H4 (cell line): ENCODE data around the gene RTL10. TPM values are rescaled to one million over a fixed set of nuclear protein-coding genes. Genes with fewer than 3 reads are reported as not detected.

Experiments used
- DNase-seq: peaks from one replicate; pipeline ENCODE4 v3.0.0-alpha.2; 2015; ENCODE audit warnings: low spot score
- total RNA-seq: library from RNA; depleted of rRNA; stranded (reverse); fragments of >200 nt; shearing (Covaris generic); gene quantifications from 2 replicates; pipeline ENCODE4 v1.2.3, GENCODE V29; 2014; rRNA removed

The RTL10 gene
- total RNA-seq, 1 experiment from 2014 or later = 2.3 TPM

- DNase-seq = no peak
Observed at GRCh38 chr22:19810381-19811201, 44.1 kb downstream of the RTL10 start.

- DNase-seq = no peak
Observed at GRCh38 chr22:19809741-19810140, 44.9 kb downstream of the RTL10 start.

GRCh38 chr22:19808873-19809478 lies 45.7 kb downstream of the RTL10 start:
- DNase-seq = no peak

- DNase-seq = no peak
Observed at GRCh38 chr22:19807914-19808872, 46.5 kb downstream of the RTL10 start.

GRCh38 chr22:19807161-19807913 lies 47.3 kb downstream of the RTL10 start:
- no peak for DNase-seq

- DNase-seq = peak; percentile 23
Observed at GRCh38 chr22:19806213-19807160, 48.2 kb downstream of the RTL10 start.

GRCh38 chr22:19805821-19806212 lies 48.9 kb downstream of the RTL10 start:
- DNase-seq = no peak

Other genes with a start within 250 kb of the RTL10 start
- gene SEPTIN5, start 140.4 kb downstream of the RTL10 start, total RNA-seq = 10.9 and 15.8 TPM in 2 replicates
- 0.06 and 1.3 TPM in 2 replicates for gene GP1BB, start 131.3 kb downstream of the RTL10 start, total RNA-seq
- gene TBX1, start 94.1 kb downstream of the RTL10 start, total RNA-seq = not detected in 2 replicates
- gene GNB1L, start within 50 bp of the RTL10 start, total RNA-seq = 5.7 and 12.4 TPM in 2 replicates
- 111 and 112 TPM in 2 replicates for gene COMT, start 86.9 kb upstream of the RTL10 start, total RNA-seq
- gene TXNRD2, start 86.9 kb upstream of the RTL10 start, total RNA-seq = 7.5 and 9.1 TPM in 2 replicates
- gene ARVCF, start 161.9 kb upstream of the RTL10 start, total RNA-seq = 0.58 and 1.8 TPM in 2 replicates
- gene TANGO2, start 166.2 kb upstream of the RTL10 start, total RNA-seq = 20.6 and 29.3 TPM in 2 replicates
- gene DGCR8, start 225.4 kb upstream of the RTL10 start, total RNA-seq = 9.2 and 11.4 TPM in 2 replicates